ELR (cell line): ENCODE results near the gene PPP2R5D.

Experiments
- DNase-seq: peaks from one replicate; pipeline ENCODE4 v3.0.0-alpha.2; 2015; ENCODE audit warnings: low read depth

PPP2R5D gene

GRCh38 chr6:43059168-43060033 is 75.0 kb downstream of the PPP2R5D start, which contains the start of the genes KLC4 and MRPL2:
KLC4 (plus strand) TSS chr6:43059631; CDS start chr6:43061336, 1,705 bp downstream.
MRPL2 (minus strand) TSS chr6:43059434; CDS start chr6:43059381, 53 bp downstream.
- DNase-seq = peak; percentile 100

GRCh38 chr6:43060034-43060754 is 75.8 kb downstream of the PPP2R5D start:
- DNase-seq = no peak

- DNase-seq = no peak
These were observed 76.6 kb downstream of the PPP2R5D start for GRCh38 chr6:43060755-43061633.

- DNase-seq = peak; percentile 30
These were observed 77.5 kb downstream of the PPP2R5D start for GRCh38 chr6:43061861-43062260.
